Skin epidermis (tissue), 12 donors: ENCODE measurements around the gene KCNIP1.

Experiments used
- H3K27ac ChIP-seq, 21 experiments: fragments of 200-600 bp; sonication (generic) in 11 of 21; one replicate each; pipeline ENCODE4 v1.5.0; 2020; ENCODE audit warnings: mild to moderate bottlenecking in 3 of 21, inconsistent platforms in 2 of 21, moderate library complexity in 2 of 21
- H3K4me3 ChIP-seq, 7 experiments: fragments of 200-600 bp; sonication (generic) in 2 of 7; one replicate each; pipeline ENCODE4 v1.5.0; 2020; ENCODE audit warnings: inconsistent platforms in 2 of 7, mild to moderate bottlenecking in 2 of 7, moderate library complexity in 1 of 7

The KCNIP1 gene

GRCh38 chr5:170584003-170584402 lies 80.2 kb downstream of the KCNIP1 start:
- H3K27ac ChIP-seq = peak overlapping the region in 1 of 21 experiments; percentile 16
- H3K4me3 ChIP-seq = no peak overlapping the region

- H3K4me3 ChIP-seq = no peak overlapping the region
- peak overlapping the region in 1 of 21 experiments; percentile 16 for H3K27ac ChIP-seq
Measured at GRCh38 chr5:170584450-170585058, 80.7 kb downstream of the KCNIP1 start.

GRCh38 chr5:170585273-170585948 lies 81.6 kb downstream of the KCNIP1 start:
- H3K4me3 ChIP-seq = no peak overlapping the region

GRCh38 chr5:170587808-170588207 lies 84.0 kb downstream of the KCNIP1 start:
- Histone ChIP-seq H3K27ac (no peak overlapping the region), H3K4me3 (no peak overlapping the region)

More at GRCh38 chr5:170585273-170585948, 81.6 kb downstream of the KCNIP1 start:
- no peak overlapping the region for H3K27ac ChIP-seq

GRCh38 chr5:170589643-170590042 lies 85.8 kb downstream of the KCNIP1 start:
- Histone ChIP-seq H3K27ac (no peak overlapping the region), H3K4me3 (no peak overlapping the region)

- no peak overlapping the region for H3K27ac ChIP-seq
- no peak overlapping the region for H3K4me3 ChIP-seq
Measured at GRCh38 chr5:170590566-170590965, 86.7 kb downstream of the KCNIP1 start.

- Histone ChIP-seq H3K27ac (no peak overlapping the region), H3K4me3 (no peak overlapping the region)
Measured at GRCh38 chr5:170591054-170591453, 87.2 kb downstream of the KCNIP1 start.

GRCh38 chr5:170596482-170597044 lies 92.7 kb downstream of the KCNIP1 start:
- Histone ChIP-seq H3K27ac (no peak overlapping the region), H3K4me3 (no peak overlapping the region)

- H3K4me3 ChIP-seq = peak overlapping the region in 1 of 7 experiments; percentile 2
- H3K27ac ChIP-seq = peak overlapping the region in 1 of 21 experiments; percentile 37
Measured at GRCh38 chr5:170597109-170597751, 93.4 kb downstream of the KCNIP1 start.

GRCh38 chr5:170597872-170598271 lies 94.1 kb downstream of the KCNIP1 start:
- H3K4me3 ChIP-seq = peak overlapping the region in 1 of 7 experiments; percentile 2
- peak overlapping the region in 2 of 21 experiments; percentile 25 to 48 for H3K27ac ChIP-seq

- no peak overlapping the region for H3K4me3 ChIP-seq
- H3K27ac ChIP-seq = no peak overlapping the region
Measured at GRCh38 chr5:170599756-170600155, 95.9 kb downstream of the KCNIP1 start.

- no peak overlapping the region for H3K27ac ChIP-seq
- no peak overlapping the region for H3K4me3 ChIP-seq
Measured at GRCh38 chr5:170601619-170602018, 97.8 kb downstream of the KCNIP1 start.

GRCh38 chr5:170603109-170603508 lies 99.3 kb downstream of the KCNIP1 start:
- no peak overlapping the region for H3K27ac ChIP-seq
- no peak overlapping the region for H3K4me3 ChIP-seq

- no peak overlapping the region for H3K27ac ChIP-seq
- no peak overlapping the region for H3K4me3 ChIP-seq
Measured at GRCh38 chr5:170603578-170604565, 100.1 kb downstream of the KCNIP1 start.

- Histone ChIP-seq H3K4me3 (no peak overlapping the region), H3K27ac (no peak overlapping the region)
Measured at GRCh38 chr5:170606941-170607340, 103.1 kb downstream of the KCNIP1 start.

GRCh38 chr5:170611449-170612090 lies 107.8 kb downstream of the KCNIP1 start:
- no peak overlapping the region for H3K27ac ChIP-seq

GRCh38 chr5:170612256-170612678 lies 108.4 kb downstream of the KCNIP1 start:
- Histone ChIP-seq H3K27ac (no peak overlapping the region), H3K4me3 (no peak overlapping the region)

More at GRCh38 chr5:170611449-170612090, 107.8 kb downstream of the KCNIP1 start:
- H3K4me3 ChIP-seq = no peak overlapping the region

- Histone ChIP-seq H3K4me3 (no peak overlapping the region), H3K27ac (no peak overlapping the region)
Measured at GRCh38 chr5:170614065-170614490, 110.3 kb downstream of the KCNIP1 start.

GRCh38 chr5:170614720-170615119 lies 110.9 kb downstream of the KCNIP1 start:
- Histone ChIP-seq H3K27ac (peak overlapping the region in 2 of 21 experiments; percentile 51 to 58), H3K4me3 (no peak overlapping the region)
